Measurements from ENCODE around the gene ZNF48.

DNA sequence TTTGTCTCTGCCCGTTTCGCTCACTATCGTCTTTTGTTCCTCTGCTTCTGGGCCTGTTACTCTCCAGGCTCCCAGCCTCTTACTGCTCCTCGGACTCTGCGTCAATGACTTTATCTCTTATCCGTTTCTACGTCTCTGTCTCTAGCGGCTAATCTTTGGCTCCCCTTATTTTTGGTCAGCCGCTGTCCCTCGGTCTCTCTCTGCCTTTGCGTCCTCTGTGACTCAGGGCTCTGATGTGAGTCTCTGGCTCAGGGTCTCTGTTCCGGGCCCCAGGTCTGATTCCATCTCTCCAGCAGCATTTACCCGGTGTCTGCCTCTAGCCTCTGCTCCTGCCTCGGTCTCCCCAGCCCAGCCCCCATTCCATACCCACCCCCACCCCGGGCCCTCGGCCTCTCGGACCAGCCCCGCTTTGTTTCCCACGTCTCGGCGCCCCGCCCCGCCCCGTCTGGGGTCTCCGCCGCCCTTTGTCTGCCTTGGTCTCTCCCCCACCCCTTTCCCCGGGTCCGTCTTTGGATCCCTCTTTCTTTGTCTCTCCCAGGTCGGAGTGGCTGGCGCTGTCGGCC, 547 bp upstream of the ZNF48 start:
- TF ChIP-seq POLR2A (IDR thresholded peaks at IDR 0.05) (no peak), CTCF (IDR thresholded peaks at IDR 0.05) (no peak), POLR2AphosphoS5 (IDR thresholded peaks at IDR 0.05) (no peak)

Measured in stomach (tissue), 4 donors.